GM19468 (cell line): ENCODE results near the gene ARHGAP32.
"Not testable (repeated sequence)": the region's sequence is repeated elsewhere in the genome, so short reads cannot be mapped to it uniquely, and the experiment has no call there.

ENCODE experiments used
- ATAC-seq: cut with Tn5 transposase; IDR thresholded peaks from one replicate; pipeline ENCODE4 v1.9.1; 2021; ENCODE audit warnings: mild to moderate bottlenecking, moderate library complexity, moderate number of reproducible peaks; ENCODE audit not compliant: unreplicated experiment; ENCODE audit errors: extremely low read depth

Gene ARHGAP32

GRCh38 chr11:129204150-129204838 is 12.2 kb upstream of the ARHGAP32 start:
- no peak for ATAC-seq

GRCh38 chr11:129202646-129203045 is 10.5 kb upstream of the ARHGAP32 start:
- ATAC-seq = no peak

GRCh38 chr11:129195682-129196081 is 3.6 kb upstream of the ARHGAP32 start:
- no peak for ATAC-seq

DNA sequence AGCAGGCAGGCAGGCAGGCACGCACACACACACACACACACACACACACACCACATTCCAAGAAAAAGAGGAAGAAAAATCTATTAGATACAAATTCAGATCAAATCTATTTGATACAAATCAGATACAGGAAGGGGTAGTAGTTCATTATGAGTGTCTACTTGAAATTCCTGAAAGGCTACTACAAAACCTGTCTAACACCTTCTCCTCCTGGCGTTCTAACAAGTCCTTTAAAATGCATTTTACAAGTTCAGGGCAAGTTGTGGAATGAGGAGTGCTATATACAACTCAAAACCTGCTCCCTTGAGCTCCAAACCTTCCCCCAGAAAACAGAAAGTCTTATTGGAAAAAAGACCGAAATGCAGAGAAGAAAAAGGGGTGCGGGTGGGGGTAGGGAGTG is 476 bp downstream of the ARHGAP32 start:
- ATAC-seq = no peak

GRCh38 chr11:129190087-129190486 is 2.0 kb downstream of the ARHGAP32 start:
- ATAC-seq = no peak

DNA sequence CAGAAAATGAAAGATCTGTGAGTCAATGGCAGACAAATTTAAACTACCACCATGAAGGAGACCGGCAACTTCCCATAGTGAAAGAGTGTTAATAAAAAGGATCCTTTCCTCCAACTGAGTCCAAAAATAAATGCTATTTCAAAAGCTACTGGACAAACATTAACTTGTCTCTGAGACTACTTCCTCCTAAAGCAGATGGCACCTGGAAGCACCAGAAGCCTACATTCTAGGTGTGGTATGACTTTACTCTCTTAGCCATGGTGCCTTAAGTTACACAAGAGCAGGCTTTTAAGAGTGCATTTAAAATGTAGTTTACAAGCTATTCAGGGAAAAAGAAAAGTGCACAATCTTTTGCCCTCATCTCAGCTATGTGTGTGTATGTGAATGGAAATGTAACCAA is 2.5 kb downstream of the ARHGAP32 start:
- no peak for ATAC-seq

- not testable (repeated sequence) for ATAC-seq
Observed at GRCh38 chr11:129185082-129185481, 7.0 kb downstream of the ARHGAP32 start.

DNA sequence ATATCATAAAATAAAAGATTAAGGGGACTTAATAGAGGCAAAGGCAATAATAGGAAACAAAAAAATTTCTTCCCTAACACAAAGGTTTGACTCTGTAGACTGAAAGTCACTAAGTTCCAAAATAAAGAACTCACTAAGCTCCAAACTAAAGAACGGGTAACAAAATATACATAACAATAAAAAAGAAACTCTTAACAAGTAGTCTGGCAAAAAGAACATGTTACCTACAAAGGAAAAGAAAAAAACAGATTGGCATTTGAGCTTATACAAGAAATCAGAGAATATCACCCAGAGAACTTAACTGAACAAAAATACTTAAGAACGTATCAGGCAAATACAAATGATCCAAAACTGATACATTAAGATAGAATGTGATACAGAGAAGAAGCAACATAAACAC is 7.5 kb downstream of the ARHGAP32 start:
- ATAC-seq = no peak

- no peak for ATAC-seq
Observed at GRCh38 chr11:129167315-129167714, 24.8 kb downstream of the ARHGAP32 start.

- ATAC-seq = no peak
Observed at GRCh38 chr11:129163714-129164164, 28.4 kb downstream of the ARHGAP32 start.

- not testable (repeated sequence) for ATAC-seq
Observed at GRCh38 chr11:129157080-129157479, 35.0 kb downstream of the ARHGAP32 start.

- ATAC-seq = no peak
Observed at GRCh38 chr11:129155745-129156144, 36.4 kb downstream of the ARHGAP32 start.

DNA sequence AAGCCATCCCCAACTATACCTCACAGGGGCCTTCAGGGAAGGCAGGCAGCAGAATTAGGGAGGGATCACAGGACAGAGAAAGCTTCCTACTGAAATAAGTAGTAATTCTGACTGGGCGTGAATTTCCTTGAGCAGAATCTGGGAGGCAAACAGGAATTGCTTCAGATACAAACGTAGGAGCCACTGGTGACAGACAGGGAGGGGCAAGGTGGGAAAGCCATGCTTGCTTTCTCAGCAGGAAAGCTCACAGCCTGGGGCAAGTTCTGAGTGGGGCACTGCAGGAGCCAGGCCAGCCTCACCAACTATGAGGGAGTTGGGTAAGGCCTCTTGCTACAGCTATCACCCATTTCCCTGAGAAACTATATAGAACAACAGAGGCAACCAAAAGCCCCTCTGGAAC is 43.6 kb downstream of the ARHGAP32 start:
- ATAC-seq = no peak

DNA sequence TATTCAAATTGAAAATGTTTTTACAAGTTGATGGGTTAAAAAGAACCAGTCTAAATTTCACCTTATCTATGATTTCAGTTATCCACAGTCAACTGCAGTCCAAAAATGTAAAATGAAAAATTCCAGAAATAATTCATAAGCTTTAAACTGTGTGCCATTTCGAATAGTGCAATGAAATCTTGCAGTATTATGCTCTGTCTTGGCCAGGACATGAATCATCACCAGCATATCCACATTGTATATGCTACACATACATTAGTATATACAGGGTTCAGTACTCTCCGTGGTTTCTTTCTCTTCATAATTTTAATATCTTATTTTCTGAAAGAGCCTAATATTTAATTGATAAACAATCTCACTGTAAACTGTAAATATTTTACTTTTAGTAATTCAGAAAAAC is 45.9 kb downstream of the ARHGAP32 start:
- no peak for ATAC-seq

DNA sequence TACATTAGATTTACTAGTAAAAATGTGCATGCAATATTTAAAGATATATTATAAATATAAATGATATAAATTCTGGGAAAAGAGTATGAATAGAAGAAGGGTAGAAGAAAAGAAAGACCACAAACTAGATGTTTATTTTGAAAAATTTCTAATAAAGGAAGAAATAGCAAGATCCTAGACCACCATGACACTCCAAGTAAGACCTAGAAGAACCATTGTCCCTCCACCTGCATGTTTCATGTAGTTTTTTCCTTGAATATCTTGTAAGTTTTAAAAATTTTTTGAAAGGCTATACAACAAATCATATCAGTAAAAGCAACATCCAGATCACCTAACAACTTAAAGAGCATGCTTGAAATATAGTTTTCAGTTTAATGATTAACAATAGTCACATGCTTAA is 46.8 kb downstream of the ARHGAP32 start:
- ATAC-seq = no peak

GRCh38 chr11:129144256-129144655 is 47.9 kb downstream of the ARHGAP32 start:
- ATAC-seq = no peak

- ATAC-seq = no peak
Observed at GRCh38 chr11:129143335-129143734, 48.8 kb downstream of the ARHGAP32 start.

DNA sequence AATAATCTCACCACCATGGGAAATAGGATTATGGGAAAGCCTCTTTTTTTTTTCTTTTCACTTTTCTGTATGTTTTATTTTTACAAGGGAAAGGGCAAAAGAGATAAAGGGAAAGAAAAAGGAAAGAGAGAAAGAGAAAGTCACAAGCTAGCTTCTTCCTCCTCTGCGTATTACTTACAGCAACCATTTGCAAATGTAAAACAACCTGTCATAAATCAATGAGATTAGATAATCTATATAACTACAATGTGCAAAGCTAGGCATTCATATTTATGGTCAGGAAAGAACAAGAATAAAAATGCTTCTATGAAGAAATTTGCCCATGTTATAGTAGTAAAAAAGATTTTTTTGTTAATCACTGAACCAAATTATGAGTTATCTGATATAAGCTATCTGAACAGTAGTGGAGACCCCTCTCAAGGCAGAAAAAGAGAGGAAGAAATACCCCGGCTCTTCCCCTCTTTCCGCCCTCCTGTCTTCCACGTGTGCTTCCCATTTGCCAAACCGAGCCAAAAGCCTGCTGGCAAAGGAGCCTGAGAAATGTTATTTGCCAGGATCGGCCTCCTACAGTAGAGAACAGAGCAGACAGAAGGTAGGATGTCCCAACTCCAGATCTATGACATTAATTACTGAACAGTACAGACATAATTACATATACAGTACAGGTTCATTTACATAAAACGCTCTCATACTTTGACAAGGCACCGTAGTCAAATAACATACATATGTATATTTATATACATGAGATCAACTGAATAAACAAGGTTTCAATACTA is 50.2 kb downstream of the ARHGAP32 start:
- no peak for ATAC-seq

GRCh38 chr11:129131316-129131715 is 60.8 kb downstream of the ARHGAP32 start:
- ATAC-seq = no peak

DNA sequence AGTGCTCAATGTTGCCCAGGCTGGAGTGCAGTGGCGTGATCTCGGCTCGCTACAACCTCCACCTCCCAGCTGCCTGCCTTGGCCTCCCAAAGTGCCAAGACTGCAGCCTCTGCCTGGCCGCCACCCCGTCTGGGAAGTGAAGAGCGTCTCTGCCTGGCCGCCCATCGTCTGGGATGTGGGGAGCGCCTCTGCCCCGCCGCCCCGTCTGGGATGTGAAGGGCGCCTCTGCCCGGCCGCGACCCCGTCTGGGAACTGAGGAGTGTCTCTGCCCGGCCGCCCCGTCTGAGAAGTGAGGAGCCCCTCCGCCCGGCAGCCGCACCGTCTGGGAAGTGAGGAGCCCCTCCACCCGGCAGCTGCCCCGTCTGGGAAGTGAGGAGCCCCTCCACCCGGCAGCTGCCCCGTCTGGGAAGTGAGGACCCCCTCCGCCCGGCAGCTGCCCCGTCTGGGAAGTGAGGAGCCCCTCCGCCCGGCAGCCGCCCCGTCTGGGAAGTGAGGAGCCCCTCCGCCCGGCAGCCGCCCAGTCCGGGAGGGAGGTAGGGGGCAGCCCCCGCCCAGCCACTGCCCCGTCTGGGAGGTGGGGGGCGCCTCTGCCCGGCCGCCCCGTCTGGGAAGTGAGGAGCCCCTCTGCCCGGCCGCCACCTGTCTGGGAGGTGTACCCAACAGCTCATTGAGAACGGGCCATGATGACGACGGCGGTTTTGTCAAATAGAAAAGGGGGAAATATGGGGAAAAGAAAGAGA is 63.1 kb downstream of the ARHGAP32 start:
- ATAC-seq = not testable (repeated sequence)

DNA sequence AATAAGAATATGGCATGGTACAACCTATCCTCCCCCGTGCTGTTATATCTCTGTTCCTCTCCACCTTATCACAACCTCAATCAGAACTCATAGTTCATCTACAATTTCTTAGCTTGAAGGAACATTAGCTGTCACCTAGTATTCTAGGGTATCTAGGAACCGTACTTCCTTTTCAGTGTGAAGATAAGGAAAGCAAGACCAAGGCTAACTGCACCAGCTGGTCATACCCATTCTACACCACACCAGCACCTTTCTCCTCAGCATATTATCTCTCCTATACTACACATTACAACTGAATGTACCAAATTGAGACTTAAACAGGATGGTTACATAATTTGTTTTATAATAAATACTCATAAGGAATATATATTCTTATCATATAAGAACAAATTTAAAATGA is 73.1 kb downstream of the ARHGAP32 start:
- ATAC-seq = no peak
